SK-N-SH treated with all-trans-retinoic acid at 6 μM for 48 hours (cell line): ENCODE data around the gene OR10J5.

Source experiments
- ATAC-seq: fragments of 200-7000 bp; cut with Tn5 transposase; 3 replicates; pipeline ENCODE4 v1.9.1; 2020; ENCODE audit warnings: mild to moderate bottlenecking, moderate library complexity
- ARNTL ChIP-seq: fragments of 450-650 bp; formaldehyde crosslinking; IDR thresholded peaks from 2 replicates; pipeline ENCODE4 v1.5.0; 2020; ENCODE audit warnings: low read depth, mild to moderate bottlenecking, moderate library complexity, borderline replicate concordance
- BACH2 ChIP-seq: fragments of 250-450 bp; sonication (Bioruptor Pico); IDR thresholded peaks from 2 replicates; pipeline ENCODE4 v1.9.0; 2021; ENCODE audit warnings: mild to moderate bottlenecking, borderline replicate concordance
- CREB5 ChIP-seq: fragments of 250-450 bp; sonication (Bioruptor Pico); IDR thresholded peaks from 2 replicates; pipeline ENCODE4 v1.5.1; 2020; ENCODE audit warnings: low read depth, mild to moderate bottlenecking, moderate library complexity
- CSDC2 ChIP-seq: fragments of 250-450 bp; sonication (Bioruptor Pico); IDR thresholded peaks from 2 replicates; pipeline ENCODE4 v1.5.0; 2020; ENCODE audit warnings: mild to moderate bottlenecking, moderate library complexity
- CSRNP3 ChIP-seq: fragments of 250-450 bp; sonication (Bioruptor Pico); IDR thresholded peaks from 2 replicates; pipeline ENCODE4 v1.5.1; 2021; ENCODE audit warnings: mild to moderate bottlenecking, moderate library complexity
- ESRRG ChIP-seq: fragments of 250-450 bp; sonication (Bioruptor Pico); IDR thresholded peaks from 2 replicates; pipeline ENCODE4 v1.6.1; 2021; ENCODE audit warnings: mild to moderate bottlenecking
- ISL1 ChIP-seq: fragments of 250-450 bp; sonication (Bioruptor Pico); IDR thresholded peaks from 2 replicates; pipeline ENCODE4 v2.1.2; 2022; ENCODE audit warnings: mild to moderate bottlenecking, moderate library complexity
- OSR1 ChIP-seq: fragments of 250-450 bp; sonication (Bioruptor Pico); IDR thresholded peaks from 2 replicates; pipeline ENCODE4 v1.8.0; 2022; ENCODE audit warnings: moderate library complexity, mild to moderate bottlenecking, inconsistent platforms
- PATZ1 ChIP-seq: fragments of 250-450 bp; sonication (Bioruptor Pico); IDR thresholded peaks from 2 replicates; pipeline ENCODE4 v1.8.0; 2020; ENCODE audit warnings: mild to moderate bottlenecking, moderate library complexity, borderline replicate concordance
- POU6F1 ChIP-seq: fragments of 250-450 bp; sonication (Bioruptor Pico); IDR thresholded peaks from 2 replicates; pipeline ENCODE4 v1.8.0; 2021; ENCODE audit warnings: low read depth, mild to moderate bottlenecking, moderate library complexity, borderline replicate concordance
- PPARA ChIP-seq: fragments of 250-450 bp; sonication (Bioruptor Pico); IDR thresholded peaks from 2 replicates; pipeline ENCODE4 v1.5.0; 2020; ENCODE audit warnings: mild to moderate bottlenecking, borderline replicate concordance
- RARB ChIP-seq: fragments of 250-450 bp; sonication (Bioruptor Pico); IDR thresholded peaks from 2 replicates; pipeline ENCODE4 v1.8.0; 2021; ENCODE audit warnings: mild to moderate bottlenecking, moderate library complexity
- SNAI2 ChIP-seq: fragments of 250-450 bp; sonication (Bioruptor Pico); IDR thresholded peaks from 2 replicates; pipeline ENCODE4 v1.5.0; 2020; ENCODE audit warnings: mild to moderate bottlenecking, moderate library complexity
- TCF4 ChIP-seq: fragments of 250-450 bp; sonication (Bioruptor Pico); IDR thresholded peaks from 2 replicates; pipeline ENCODE4 v1.8.0; 2021; ENCODE audit warnings: mild to moderate bottlenecking, moderate library complexity, borderline replicate concordance
- TOX ChIP-seq: fragments of 250-450 bp; sonication (Bioruptor Pico); IDR thresholded peaks from 2 replicates; pipeline ENCODE4 v1.8.0; 2021; ENCODE audit warnings: mild to moderate bottlenecking, moderate library complexity, borderline replicate concordance
- TSHZ2 ChIP-seq: fragments of 250-450 bp; sonication (Bioruptor Pico); IDR thresholded peaks from 2 replicates; pipeline ENCODE4 v1.5.0; 2020; ENCODE audit warnings: mild to moderate bottlenecking, moderate library complexity
- ZC3H10 ChIP-seq: fragments of 250-450 bp; sonication (Bioruptor Pico); IDR thresholded peaks from 2 replicates; pipeline ENCODE4 v1.5.1; 2021; ENCODE audit warnings: mild to moderate bottlenecking, moderate library complexity
- ZFP3 ChIP-seq: fragments of 250-450 bp; sonication (Bioruptor Pico); IDR thresholded peaks from 2 replicates; pipeline ENCODE4 v1.5.0; 2020; ENCODE audit warnings: mild to moderate bottlenecking, moderate library complexity
- ZFP30 ChIP-seq: fragments of 450-650 bp; formaldehyde crosslinking; IDR thresholded peaks from 2 replicates; pipeline ENCODE4 v1.5.0; 2022; ENCODE audit warnings: mild to moderate bottlenecking, moderate library complexity
- ZNF565 ChIP-seq: fragments of 450-650 bp; formaldehyde crosslinking; conservative IDR thresholded peaks from 2 replicates; pipeline ENCODE4 v1.5.0; 2020; ENCODE audit warnings: low read depth, mild to moderate bottlenecking, moderate library complexity
- ZNF70 ChIP-seq: fragments of 450-650 bp; formaldehyde crosslinking; IDR thresholded peaks from 2 replicates; pipeline ENCODE4 v1.5.0; 2020; ENCODE audit warnings: mild to moderate bottlenecking, moderate library complexity
- ZNF8 ChIP-seq: fragments of 450-650 bp; formaldehyde crosslinking; IDR thresholded peaks from 2 replicates; pipeline ENCODE4 v1.5.0; 2020; ENCODE audit warnings: mild to moderate bottlenecking, moderate library complexity

OR10J5 gene

GRCh38 chr1:159535907-159536306, at the start of gene OR10J5:
Gene OR10J5 (minus strand): TSS chr1:159536007. CDS start chr1:159536007, 0 bp downstream.
- no peak for TF ChIP-seq ZNF565 (CRISPR knock-in tag)
- ATAC-seq: no peak

GRCh38 chr1:159584536-159584935, 48.7 kb upstream of the OR10J5 start:
- TF ChIP-seq PPARA (CRISPR knock-in tag) (no peak), ESRRG (no peak), ARNTL (CRISPR knock-in tag) (no peak), TCF4 (no peak), RARB (CRISPR knock-in tag) (no peak), CREB5 (CRISPR knock-in tag) (no peak), SNAI2 (CRISPR knock-in tag) (no peak), ZNF70 (CRISPR knock-in tag) (no peak), ZFP3 (CRISPR knock-in tag) (no peak)
- no peak for ATAC-seq

GRCh38 chr1:159581422-159581821, 45.6 kb upstream of the OR10J5 start:
- no peak for ATAC-seq
- TF ChIP-seq PPARA (CRISPR knock-in tag) (no peak), TOX (CRISPR knock-in tag) (no peak), ZC3H10 (CRISPR knock-in tag) (no peak), PATZ1 (CRISPR knock-in tag) (no peak), OSR1 (CRISPR knock-in tag) (no peak), CSDC2 (no peak), TSHZ2 (no peak), CREB5 (CRISPR knock-in tag) (no peak)

- no peak for ATAC-seq
- TF ChIP-seq POU6F1 (no peak), ZNF70 (CRISPR knock-in tag) (no peak), TOX (CRISPR knock-in tag) (no peak), CSDC2 (no peak), SNAI2 (CRISPR knock-in tag) (no peak), ZFP30 (CRISPR knock-in tag) (no peak), ZNF8 (CRISPR knock-in tag) (no peak), ARNTL (CRISPR knock-in tag) (no peak), PATZ1 (CRISPR knock-in tag) (no peak), BACH2 (CRISPR knock-in tag) (no peak), CREB5 (CRISPR knock-in tag) (no peak), OSR1 (CRISPR knock-in tag) (no peak), ZNF565 (CRISPR knock-in tag) (no peak), ISL1 (CRISPR knock-in tag) (no peak), ZFP3 (CRISPR knock-in tag) (no peak), CSRNP3 (CRISPR knock-in tag) (no peak)
- TF ChIP-seq, all 23 proteins: peak for 0
These were observed 44.5 kb upstream of the OR10J5 start for GRCh38 chr1:159580340-159580739.
